ENCODE measurements around the gene SLC38A5. TPM values are rescaled to one million over a fixed set of nuclear protein-coding genes. Genes with fewer than 3 reads are reported as not detected.

Gene SLC38A5
- total and polyA plus RNA-seq, 7 donors, result 1.9 to 68.4 (median 3.9) TPM

DNA sequence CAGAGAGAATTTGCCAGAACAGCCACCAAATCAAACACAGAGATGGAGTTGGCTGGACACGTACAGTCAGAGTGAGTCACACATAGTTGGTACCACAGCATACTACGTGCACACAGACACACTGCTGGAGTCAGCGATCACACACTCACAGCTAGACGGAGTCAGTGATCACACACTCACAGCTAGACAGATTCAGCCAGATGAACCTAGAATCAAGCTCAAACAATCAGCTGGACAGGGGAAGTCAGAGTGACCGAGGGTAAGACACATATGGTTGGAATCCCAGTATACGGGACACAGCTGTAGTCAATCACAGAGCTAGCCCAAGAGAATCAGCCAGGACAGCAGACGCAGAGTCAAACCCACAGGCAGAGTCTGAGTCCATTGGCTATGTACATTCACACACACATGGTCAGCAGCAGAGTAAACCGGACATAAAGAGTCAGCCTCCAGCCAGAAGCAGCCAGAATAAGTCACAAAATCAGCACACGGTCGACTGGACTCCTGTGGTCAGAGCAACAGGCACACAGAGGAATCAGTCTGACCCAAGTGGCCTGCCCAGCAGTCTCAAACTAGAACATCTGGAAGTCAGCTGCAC, 4.6 kb downstream of the SLC38A5 start:
- intact Hi-C loops (cut with DNase I), result no loop called here
- TF ChIP-seq EP300 (IDR thresholded peaks at IDR 0.05), result no peak
- no peak for TF ChIP-seq POLR2AphosphoS5 (IDR thresholded peaks at IDR 0.05)
- no peak for TF ChIP-seq POLR2A (IDR thresholded peaks at IDR 0.05)
- TF ChIP-seq, protein P1, sequence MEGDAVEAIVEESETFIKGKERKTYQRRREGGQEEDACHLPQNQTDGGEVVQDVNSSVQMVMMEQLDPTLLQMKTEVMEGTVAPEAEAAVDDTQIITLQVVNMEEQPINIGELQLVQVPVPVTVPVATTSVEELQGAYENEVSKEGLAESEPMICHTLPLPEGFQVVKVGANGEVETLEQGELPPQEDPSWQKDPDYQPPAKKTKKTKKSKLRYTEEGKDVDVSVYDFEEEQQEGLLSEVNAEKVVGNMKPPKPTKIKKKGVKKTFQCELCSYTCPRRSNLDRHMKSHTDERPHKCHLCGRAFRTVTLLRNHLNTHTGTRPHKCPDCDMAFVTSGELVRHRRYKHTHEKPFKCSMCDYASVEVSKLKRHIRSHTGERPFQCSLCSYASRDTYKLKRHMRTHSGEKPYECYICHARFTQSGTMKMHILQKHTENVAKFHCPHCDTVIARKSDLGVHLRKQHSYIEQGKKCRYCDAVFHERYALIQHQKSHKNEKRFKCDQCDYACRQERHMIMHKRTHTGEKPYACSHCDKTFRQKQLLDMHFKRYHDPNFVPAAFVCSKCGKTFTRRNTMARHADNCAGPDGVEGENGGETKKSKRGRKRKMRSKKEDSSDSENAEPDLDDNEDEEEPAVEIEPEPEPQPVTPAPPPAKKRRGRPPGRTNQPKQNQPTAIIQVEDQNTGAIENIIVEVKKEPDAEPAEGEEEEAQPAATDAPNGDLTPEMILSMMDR (IDR thresholded peaks at IDR 0.05), result no peak
- Histone ChIP-seq H3K27ac (peak overlapping the region in 1 of 4 donors; percentile 3), H3K9me3 (no peaks in the 10 kb centered on the region), H3K4me3 (no peak overlapping the region), H3K27me3 (no peaks in the 10 kb centered on the region), H3K36me3 (no peaks in the 10 kb centered on the region), H3K4me1 (peaks cover 0 to 11% (median 0%) of the 10 kb centered on the region in 4 donors)
- no peak for DNase-seq
- WGBS, 2 donors, result 78 to 88% methylated on average over 10 of the region's 10 CpGs

DNA sequence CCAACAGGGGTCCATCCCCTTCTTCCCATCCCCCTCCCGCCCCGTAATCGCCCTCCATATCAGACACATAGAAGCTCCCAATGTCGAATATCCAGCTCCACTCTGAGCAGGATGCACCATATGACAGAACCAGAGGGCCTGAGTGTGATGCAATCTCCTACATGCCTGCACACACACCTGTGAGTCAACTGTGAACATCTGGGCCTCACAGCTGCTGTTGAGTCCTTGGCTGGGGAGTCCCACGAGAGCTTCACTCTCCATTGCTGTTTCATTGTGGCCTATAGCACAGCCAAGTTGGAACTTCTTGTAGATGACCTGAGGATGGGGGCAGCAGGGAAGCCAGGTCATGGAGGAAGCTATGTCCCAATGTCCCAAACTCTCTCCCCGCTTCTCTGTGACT, 8.2 kb downstream of the SLC38A5 start:
- WGBS, 2 donors, result 78 to 80% methylated on average over 6 of the region's 6 CpGs
- TF ChIP-seq POLR2A (IDR thresholded peaks at IDR 0.05), result no peak
- TF ChIP-seq EP300 (IDR thresholded peaks at IDR 0.05), result no peak
- no peak for TF ChIP-seq POLR2AphosphoS5 (IDR thresholded peaks at IDR 0.05)
- TF ChIP-seq, protein P1 (IDR thresholded peaks at IDR 0.05), result no peak
- Histone ChIP-seq H3K27me3 (no peaks in the 10 kb centered on the region), H3K4me3 (no peak overlapping the region), H3K27ac (no peak overlapping the region), H3K36me3 (no peaks in the 10 kb centered on the region), H3K9me3 (no peaks in the 10 kb centered on the region), H3K4me1 (no peaks in the 10 kb centered on the region)
- intact Hi-C loops (cut with DNase I), result no loop called here
- DNase-seq, result no peak

DNA sequence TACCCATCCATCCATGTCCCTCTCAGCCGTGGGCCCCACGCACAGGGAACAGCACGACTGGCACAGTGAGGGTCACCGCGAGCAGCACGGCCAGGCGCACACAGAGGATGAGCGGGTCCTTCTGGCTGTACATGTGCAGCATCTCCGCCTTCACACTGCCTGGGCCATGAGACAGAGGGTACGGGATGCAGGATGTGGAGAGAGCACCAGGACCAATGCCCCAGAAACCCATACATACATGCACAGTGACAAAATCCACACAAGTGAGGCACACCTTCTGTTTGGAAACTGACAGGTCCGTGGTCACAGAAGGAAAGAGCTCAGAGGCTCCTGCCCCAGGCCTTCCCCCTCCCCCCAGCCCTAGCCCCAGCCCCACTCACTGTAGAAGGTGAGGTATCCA, 9.5 kb downstream of the SLC38A5 start:
- Histone ChIP-seq H3K4me3 (no peak overlapping the region), H3K9me3 (no peaks in the 10 kb centered on the region), H3K27ac (no peak overlapping the region), H3K4me1 (no peaks in the 10 kb centered on the region), H3K36me3 (no peaks in the 10 kb centered on the region), H3K27me3 (no peaks in the 10 kb centered on the region)
- intact Hi-C loops (cut with DNase I), result no loop called here
- no peak for DNase-seq
- 96 to 98% methylated on average over 11 of the region's 11 CpGs for WGBS, 2 donors
- TF ChIP-seq, protein P1 (IDR thresholded peaks at IDR 0.05), result no peak
- TF ChIP-seq EP300 (IDR thresholded peaks at IDR 0.05) (no peak), POLR2A (IDR thresholded peaks at IDR 0.05) (no peak), POLR2AphosphoS5 (IDR thresholded peaks at IDR 0.05) (no peak)

DNA sequence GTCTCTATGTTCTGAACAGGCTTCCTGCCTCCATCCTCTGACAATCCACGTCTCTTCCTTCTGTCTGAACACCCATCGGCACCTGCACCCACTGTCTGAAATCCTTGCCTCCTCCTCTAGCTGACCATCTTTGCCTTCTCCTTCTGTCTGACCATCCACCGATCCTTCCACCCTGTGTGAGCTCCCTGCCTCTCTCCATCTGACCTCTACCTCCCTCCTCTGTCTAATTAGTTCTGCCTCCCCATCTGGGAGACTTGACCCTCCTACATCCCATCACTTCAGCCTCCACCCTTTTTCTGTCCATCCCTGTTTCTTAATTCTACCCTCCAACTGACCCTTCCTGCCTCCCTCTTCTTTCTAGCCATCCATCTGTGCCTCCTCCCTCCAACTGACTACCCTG, 10.0 kb downstream of the SLC38A5 start:
- no peaks in the 10 kb centered on the region for H3K9me3 ChIP-seq
- H3K27ac ChIP-seq, result no peak overlapping the region
- TF ChIP-seq, protein P1 (IDR thresholded peaks at IDR 0.05), result no peak
- H3K4me1 ChIP-seq, result no peaks in the 10 kb centered on the region
- 96 to 97% methylated on average over 3 of the region's 3 CpGs for WGBS, 2 donors
- no peak overlapping the region for H3K4me3 ChIP-seq
- intact Hi-C loops (cut with DNase I), result no loop called here
- DNase-seq, result no peak
- H3K27me3 ChIP-seq, result no peaks in the 10 kb centered on the region
- no peaks in the 10 kb centered on the region for H3K36me3 ChIP-seq

DNA sequence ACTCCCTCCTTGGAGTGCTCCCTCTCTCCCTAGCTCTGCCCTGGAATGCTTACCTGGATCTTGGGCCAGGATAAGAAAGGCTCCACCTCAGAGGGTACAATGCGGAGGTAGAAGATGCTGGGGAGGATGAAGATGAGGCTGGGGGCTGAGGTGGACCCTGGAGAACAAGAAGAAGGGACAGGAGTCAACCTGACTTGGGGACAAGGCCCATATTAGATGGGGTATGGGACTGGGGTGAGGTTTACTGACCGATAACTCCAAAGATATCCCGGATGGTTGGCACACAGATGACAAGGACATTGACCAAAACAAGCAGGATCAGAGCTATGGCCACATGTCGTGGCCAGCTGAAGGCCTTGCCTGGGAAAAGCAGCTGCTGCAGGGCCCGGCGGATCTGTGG, 10.6 kb downstream of the SLC38A5 start:
- DNase-seq, result no peak
- TF ChIP-seq, protein P1 (IDR thresholded peaks at IDR 0.05), result no peak
- TF ChIP-seq POLR2AphosphoS5 (IDR thresholded peaks at IDR 0.05) (no peak), EP300 (IDR thresholded peaks at IDR 0.05) (no peak), POLR2A (IDR thresholded peaks at IDR 0.05) (no peak)
- Histone ChIP-seq H3K4me1 (no peaks in the 10 kb centered on the region), H3K27me3 (no peaks in the 10 kb centered on the region), H3K9me3 (no peaks in the 10 kb centered on the region), H3K27ac (no peak overlapping the region), H3K4me3 (no peak overlapping the region), H3K36me3 (no peaks in the 10 kb centered on the region)
- intact Hi-C loops (cut with DNase I), result no loop called here
- WGBS, 2 donors, result 97 to 98% methylated on average over 6 of the region's 6 CpGs
